ENCODE data around the gene SP140L.

GRCh38 chr2:230447036-230447435 lies 120.0 kb downstream of the SP140L start:
- TF ChIP-seq TAF1 (IDR thresholded peaks at IDR 0.05; ENCODE audit: low read depth, low read length) (no peak), SPI1 (IDR thresholded peaks at IDR 0.05; ENCODE audit: low read depth, low read length) (no peak)
